Skin epidermis (tissue), 12 donors: ENCODE data around the gene ACOT9.

Source experiments
- H3K27ac ChIP-seq, 21 experiments: fragments of 200-600 bp; sonication (generic) in 11 of 21; one replicate each; pipeline ENCODE4 v1.5.0; 2020; ENCODE audit warnings: mild to moderate bottlenecking in 3 of 21, inconsistent platforms in 2 of 21, moderate library complexity in 2 of 21
- H3K4me3 ChIP-seq, 7 experiments: fragments of 200-600 bp; sonication (generic) in 2 of 7; one replicate each; pipeline ENCODE4 v1.5.0; 2020; ENCODE audit warnings: inconsistent platforms in 2 of 7, mild to moderate bottlenecking in 2 of 7, moderate library complexity in 1 of 7

Gene ACOT9

DNA sequence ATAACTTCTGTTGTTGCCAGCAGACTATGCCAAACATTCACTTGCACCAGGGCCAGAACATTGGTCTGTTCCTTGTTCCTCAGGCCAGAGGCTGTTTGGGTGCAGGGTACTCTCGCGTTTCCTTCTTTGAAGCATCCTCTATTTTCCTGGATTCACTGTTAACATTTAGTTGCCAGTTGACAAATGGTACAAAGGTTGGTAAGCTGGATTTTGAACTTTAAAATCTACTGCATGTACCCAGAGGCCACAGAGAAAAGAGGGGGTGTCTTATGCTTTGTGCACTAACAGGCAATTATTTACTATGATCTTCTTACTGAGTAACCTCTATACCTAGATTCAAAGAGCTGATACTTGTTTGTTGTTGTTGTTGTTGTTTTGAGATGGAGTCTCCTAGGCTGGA, 27.1 kb upstream of the ACOT9 start:
- H3K27ac ChIP-seq, result no peak overlapping the region
- no peak overlapping the region for H3K4me3 ChIP-seq

DNA sequence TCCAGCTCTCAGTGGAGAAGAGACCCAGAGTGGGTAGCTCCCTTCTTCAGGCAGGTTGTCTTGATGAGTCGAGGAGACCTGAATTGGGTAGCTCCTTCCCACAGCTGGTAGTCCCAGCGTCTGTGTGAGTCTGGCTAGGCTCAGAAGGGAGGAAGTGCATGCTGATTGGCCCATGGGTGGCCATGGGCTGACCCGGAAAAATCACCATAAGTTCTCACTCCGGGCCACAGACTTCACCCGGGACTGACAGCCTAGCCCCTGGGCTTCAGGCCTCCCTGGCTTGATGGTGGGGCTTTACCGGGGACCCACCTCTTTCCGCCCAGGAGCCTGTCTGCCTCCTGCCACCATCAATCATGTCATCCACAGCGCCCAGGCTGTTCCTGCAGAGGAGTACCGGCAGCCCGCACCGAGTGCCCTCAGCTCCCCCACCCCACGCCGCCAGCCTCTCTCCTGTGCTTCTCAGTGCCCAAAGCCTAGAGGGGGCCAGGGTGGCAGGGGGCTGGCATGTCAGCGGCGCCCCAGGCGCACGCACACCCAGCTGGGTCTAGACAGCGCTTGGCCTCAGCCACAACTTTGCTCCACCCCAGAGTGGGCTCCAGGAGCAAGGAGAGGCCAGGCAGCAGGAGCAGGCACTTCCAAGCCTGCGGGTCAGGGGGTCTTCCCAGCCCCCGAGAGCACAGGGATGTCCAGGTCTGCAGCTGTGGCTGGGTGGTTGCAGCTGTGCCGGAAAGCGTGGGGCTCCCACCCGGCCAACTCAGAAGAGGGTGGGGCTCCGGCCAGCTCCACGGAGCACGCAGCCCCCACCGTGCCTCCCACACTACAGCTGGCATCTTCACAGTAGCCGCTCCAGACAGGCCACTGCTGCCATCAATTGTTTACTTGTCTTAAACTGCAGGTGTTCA, 23.8 kb upstream of the ACOT9 start:
- peak overlapping the region in 3 of 7 experiments; percentile 12 to 27 (median 22) for H3K4me3 ChIP-seq
- H3K27ac ChIP-seq, result peak overlapping the region in 7 of 21 experiments; percentile 16 to 82 (median 40)

DNA sequence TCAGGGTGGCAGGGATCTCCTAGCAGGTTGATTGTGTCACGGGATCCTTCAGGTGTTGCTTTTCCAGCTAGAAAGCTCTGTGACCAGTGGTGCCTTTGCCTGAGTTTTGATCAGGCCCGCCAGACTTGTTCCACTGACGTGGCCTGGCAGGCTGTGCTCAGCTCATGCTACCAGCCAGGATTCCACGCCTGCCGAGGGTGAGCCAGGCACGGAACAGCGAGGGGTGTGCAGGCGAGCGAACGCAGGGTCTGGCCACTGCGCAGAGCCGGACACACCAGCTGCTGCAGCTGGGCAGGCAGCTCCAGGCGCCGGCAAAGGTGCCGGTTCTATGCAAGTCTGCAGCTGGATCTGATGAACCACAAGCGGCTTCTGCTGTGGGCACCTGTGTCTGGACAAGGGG, 22.8 kb upstream of the ACOT9 start:
- no peak overlapping the region for H3K27ac ChIP-seq
- H3K4me3 ChIP-seq, result no peak overlapping the region

DNA sequence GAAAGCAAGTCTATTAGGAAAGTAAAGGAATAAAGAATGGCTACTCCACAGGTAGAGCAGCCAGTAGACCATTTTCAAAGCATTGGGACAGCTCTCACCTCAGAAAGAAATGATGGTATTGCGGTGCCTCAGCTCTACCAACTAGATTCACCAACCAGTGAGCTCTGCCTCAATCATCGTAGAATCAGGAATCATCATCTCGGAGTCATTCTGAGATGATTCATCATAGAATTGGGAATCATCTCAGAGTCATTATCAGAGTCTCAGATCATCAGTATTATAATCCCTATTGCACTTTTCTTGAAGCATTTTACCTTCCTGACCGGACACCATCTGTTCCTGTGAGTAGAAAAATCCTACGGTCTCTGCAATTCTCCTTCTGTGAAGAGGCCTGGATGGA, 22.4 kb upstream of the ACOT9 start:
- Histone ChIP-seq H3K4me3 (no peak overlapping the region), H3K27ac (no peak overlapping the region)

DNA sequence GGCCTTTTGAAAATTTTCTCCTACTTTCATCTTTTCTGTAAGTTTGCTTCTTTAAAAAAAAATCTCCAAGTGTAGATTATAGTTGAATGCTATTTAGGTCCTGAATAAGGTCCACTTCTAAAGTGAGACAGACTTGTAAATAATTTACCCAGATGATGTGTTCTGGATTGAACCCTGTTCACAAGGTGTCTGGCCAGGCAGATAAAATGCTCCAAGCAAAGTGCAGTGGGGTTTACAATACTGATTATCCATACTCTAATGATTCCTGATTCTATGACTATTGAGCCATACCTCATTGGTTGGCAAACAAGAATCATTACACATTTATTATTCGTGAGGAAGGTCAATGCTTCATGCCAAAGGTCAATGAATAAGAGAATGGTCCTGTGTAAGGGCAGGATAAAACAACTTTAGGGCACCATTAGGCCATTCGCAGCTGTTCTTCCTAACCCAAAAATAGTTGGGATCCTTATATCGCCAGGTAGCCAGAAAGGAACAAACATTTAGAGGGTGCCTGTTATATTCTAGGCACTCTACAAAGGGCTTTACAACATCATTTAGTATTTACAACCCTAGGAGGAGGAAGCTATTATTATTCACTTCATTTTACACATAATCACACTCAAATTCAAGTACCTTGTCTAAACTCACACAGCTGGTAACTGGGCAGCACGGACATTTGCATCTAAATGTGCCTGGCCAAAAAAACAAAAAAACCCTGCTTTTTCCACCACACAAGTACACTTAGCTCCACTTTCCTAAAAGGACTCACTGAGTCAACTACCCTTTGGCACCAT, 21.3 kb upstream of the ACOT9 start:
- Histone ChIP-seq H3K27ac (no peak overlapping the region), H3K4me3 (no peak overlapping the region)

DNA sequence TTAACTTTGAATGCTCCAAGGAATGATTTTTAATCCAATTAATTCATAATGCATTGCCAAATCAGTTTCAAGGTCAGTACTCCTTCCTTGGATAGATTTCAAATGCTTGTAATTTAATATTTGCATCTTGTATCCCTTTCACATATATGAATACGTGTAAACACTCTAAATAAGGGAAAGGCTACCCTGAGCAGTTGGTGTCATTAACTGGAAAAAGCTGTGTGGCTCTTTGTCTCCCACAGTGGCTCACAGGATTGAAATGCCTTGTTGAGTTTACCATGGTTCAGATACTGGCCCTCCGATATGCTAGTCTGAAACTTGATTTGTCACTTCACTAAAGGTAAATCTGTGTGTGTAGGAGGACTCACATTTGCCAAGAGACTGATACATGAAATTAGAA, 16.7 kb upstream of the ACOT9 start:
- Histone ChIP-seq H3K27ac (no peak overlapping the region), H3K4me3 (no peak overlapping the region)

DNA sequence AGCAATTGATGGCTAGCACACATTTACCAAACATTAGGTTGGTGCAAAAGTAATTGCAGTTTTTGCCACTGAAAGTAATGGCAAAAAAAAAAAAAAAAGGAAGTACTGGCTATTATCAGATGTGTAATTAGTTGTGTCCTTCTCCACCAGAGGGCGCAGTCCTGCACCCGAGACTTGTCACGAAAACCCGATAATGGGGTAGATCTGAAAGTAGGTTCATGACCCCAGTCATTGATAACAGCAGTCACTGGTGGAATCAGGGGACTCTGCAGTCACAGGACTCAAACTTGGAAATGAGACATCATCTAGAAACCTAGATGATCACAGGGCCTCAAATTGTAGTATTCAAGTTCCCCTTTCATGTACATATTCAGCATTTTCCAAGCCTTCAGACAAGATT, 13.1 kb upstream of the ACOT9 start:
- Histone ChIP-seq H3K27ac (no peak overlapping the region), H3K4me3 (no peak overlapping the region)

DNA sequence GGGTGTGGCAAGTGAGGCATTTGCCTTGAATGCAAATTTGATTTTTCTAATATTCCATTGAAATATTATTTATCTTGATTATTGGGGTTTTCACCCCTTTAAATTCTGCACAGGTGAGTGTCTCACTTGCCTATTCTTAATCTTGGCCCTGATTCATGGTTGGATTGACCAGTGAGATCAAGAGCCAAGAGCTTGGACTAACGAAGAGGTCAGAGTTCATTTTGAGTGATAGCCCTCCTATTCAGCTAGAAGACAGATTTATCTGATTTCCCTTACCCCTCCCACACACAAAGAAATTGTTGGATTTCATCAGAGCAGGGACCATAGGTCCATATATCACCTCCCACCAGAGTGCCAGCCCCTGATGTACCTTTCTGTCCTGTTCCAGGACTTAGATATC, 11.6 kb upstream of the ACOT9 start:
- H3K27ac ChIP-seq, result no peak overlapping the region
- no peak overlapping the region for H3K4me3 ChIP-seq

DNA sequence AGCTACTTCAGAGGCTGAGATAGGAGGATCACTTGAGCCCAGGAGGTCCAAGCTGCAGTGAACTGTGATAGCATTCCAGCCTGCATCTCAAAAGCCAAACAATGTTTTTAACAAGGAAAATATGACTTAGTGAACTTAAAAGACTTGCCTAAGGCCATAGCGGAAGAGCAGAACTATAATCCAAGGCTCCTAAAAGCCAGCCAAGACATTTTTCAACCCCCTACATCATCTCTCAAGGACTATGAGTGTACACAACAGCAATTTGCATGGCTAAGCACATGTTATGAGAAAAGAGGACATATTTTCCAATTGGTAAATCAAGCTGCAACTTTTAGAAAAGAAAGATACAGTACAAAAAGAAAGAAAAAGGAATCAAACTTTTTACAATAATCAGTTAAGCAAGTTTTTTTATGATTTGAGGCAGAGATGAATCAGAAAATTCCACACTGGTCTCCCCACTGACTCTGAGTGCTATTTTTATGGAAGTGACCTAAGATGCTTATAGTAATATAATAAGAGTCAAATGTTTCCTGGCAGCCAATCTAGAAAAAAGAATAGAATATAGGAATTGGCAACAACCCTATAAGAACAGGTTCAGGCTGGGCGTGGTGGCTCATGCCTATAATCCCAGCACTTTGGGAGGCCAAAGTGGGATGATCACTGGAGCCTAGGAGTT, 9.8 kb upstream of the ACOT9 start:
- Histone ChIP-seq H3K4me3 (no peak overlapping the region), H3K27ac (no peak overlapping the region)

DNA sequence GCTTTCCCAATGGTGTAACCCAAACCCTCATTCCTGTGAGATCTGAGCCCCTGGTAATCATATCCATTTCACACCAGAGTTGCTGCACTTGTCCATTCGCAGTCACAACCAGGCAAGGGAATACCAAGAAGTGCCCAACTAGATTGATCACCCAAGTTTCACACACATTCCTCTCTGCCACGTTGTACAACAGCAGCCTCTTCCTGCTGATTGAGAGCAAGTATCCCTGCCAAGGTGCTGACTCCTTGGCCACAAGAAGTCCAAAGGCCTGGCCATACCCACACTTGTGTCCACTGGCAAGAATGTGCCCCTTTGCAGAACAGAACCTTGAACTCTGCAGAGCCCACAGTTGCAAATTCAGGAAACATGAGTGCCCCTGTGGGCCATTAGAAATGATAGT, 6.5 kb upstream of the ACOT9 start:
- H3K27ac ChIP-seq, result no peak overlapping the region
- H3K4me3 ChIP-seq, result no peak overlapping the region

DNA sequence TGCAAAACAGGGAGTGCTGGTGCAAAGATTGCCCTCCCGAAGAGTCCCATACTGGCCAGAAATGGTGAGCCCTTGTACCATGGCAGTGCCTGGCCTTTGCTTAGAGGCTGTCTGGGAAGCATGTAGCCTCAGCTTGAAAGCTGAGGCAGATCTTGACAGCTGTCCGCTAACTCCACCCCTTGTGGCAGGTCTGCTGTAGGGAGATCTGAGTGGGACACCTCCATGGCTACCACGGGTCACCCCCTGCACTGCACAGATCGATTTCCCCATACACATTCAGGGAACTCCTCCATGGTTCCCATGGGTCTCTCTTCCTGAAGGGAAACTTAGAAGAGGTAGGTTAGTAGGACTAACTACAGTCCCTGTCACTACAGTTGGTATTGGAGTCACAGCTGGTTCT, 6.1 kb upstream of the ACOT9 start:
- Histone ChIP-seq H3K4me3 (no peak overlapping the region), H3K27ac (no peak overlapping the region)

DNA sequence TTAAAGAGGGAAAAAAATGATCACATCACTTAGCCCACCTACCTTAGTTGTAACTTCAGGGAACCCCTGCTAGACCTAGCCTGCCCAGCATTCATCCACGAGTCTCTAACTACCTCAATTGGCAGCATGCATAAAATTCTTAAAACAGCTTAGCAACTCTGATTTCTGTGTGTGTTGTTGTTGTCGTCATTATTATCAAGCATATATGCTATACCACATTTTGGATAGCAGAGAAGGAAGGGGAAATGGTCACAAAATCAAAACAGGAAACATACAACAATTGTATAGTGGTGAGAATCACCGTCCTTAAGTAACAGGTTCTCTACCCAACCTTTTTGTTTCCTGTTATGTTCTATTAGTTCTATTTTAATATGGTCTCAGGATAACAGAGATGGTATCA, 2.7 kb upstream of the ACOT9 start:
- no peak overlapping the region for H3K4me3 ChIP-seq
- no peak overlapping the region for H3K27ac ChIP-seq

DNA sequence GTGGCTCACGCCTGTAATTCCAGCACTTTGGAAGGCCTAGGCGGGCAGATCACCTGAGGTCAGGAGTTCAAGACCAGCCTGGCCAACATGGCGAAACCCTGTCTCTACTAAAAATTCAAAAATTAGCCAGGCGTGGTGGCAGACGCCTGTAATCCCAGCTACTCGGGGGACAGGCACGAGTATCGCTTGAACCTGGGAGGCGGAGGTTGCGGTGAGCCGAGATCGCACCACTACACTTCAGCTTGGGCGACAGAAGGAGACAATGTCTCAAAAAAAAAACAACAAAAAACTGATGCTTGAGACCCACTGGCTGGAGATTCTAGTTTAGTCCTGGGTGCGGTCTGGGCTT, 521 bp upstream of the ACOT9 start:
- peak overlapping the region; percentile 53 to 73 (median 62) for H3K4me3 ChIP-seq
- H3K27ac ChIP-seq, result peak overlapping the region in 18 of 21 experiments; percentile 25 to 93 (median 86)

DNA sequence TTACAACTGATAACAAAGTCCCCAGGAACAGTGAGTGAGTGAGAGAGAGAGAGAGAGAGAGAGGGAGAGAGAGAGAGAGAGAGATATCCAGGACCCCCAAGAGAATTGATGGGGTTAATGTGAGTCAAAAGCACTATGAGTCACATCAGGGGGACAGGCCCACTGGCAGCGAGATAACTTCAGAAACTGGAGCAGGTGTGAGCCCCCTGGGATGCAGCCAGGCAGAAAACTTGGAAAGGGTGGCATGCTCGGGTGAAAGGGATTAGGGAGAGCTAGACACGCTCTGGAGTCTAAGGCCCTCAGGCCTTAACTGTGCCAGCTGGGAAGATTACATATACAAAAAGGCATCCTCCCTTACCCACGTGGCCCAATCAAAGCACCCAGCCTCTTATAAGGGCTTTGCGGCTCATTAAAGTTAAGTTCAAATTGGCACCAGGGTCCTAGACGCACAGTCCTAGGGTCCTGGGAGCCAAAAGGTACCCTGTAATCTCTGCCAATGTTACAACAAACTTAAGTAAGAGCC, 841 bp downstream of the ACOT9 start:
- Histone ChIP-seq H3K4me3 (peak overlapping the region; percentile 53 to 73 (median 62)), H3K27ac (peak overlapping the region in 20 of 21 experiments; percentile 68 to 93 (median 88))

DNA sequence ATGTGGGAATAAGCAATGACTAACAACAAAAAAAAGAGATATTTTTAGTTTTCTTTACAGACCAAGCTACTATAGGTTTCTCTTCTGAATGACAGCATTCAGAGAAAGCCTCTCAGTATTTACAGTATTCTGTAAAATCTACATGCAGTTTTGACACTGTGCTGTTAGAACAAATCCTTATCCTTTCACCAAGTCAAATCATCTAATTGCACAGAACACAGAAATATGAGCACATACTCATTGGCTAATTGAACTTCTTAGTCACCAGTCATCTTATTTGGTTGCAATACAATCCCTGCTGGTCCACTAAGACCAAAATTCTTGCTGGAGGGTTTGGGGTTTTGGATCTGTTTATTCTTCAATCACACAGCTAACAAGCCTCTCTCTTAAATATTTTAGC, 5.7 kb downstream of the ACOT9 start:
- H3K4me3 ChIP-seq, result no peak overlapping the region

DNA sequence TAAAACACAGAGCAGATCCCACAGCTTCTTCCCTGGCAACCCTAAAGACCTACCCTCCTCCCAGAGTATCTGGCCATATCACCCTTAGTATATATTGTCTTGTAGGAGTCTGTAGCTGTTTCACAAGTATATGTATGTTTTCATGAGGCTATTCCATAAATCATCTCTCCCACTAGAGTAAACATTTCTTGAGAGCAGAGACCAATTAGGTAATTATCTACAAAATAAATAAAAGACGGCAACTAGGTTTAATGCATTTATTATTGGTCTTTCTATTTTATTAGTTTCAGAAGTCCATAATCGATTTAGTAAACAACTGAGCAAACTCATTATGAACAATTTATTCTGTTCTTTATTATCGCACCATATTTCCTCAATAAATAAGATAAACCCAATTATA, 7.0 kb downstream of the ACOT9 start:
- no peak overlapping the region for H3K27ac ChIP-seq
- H3K4me3 ChIP-seq, result no peak overlapping the region

More for the DNA sequence above, 5.7 kb downstream of the ACOT9 start:
- no peak overlapping the region for H3K27ac ChIP-seq

DNA sequence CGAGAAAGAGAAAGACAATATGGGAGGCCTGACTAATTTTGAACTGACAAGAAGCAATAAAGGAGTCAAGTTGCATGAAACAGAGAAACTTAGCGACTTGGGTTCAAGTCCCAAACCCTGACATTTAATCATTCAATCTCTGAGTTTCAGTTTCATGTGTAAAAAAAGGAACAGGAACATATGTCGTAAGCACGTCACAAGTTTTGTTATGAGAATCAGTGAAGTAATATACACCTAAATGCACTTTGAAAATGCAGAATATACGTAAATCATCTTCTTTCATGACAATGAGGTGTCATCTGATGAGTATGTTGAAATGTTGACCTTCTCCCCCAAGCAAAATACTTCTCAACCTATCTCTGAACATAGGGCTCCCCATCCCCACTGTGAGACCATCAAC, 10.4 kb downstream of the ACOT9 start:
- H3K27ac ChIP-seq, result peak overlapping the region in 1 of 21 experiments; percentile 16
- no peak overlapping the region for H3K4me3 ChIP-seq

DNA sequence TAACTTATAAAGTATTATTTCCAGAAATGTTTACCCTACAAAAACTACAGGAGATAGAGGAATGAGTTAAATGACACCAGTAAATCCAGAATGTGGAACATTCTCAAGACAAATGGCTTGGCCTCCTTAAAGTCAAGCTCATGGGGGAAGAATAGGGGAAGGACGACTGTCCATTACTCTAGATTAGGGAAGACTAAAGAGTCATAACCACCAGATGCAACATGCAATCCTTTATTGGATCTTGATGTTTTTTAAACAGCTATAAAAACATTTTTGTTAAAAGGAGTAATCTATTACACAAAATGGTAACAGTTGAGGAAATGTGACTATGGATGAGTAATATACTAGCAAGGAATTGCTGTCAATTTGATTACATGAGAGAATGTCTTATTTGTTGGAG, 11.1 kb downstream of the ACOT9 start:
- no peak overlapping the region for H3K4me3 ChIP-seq
- H3K27ac ChIP-seq, result no peak overlapping the region

DNA sequence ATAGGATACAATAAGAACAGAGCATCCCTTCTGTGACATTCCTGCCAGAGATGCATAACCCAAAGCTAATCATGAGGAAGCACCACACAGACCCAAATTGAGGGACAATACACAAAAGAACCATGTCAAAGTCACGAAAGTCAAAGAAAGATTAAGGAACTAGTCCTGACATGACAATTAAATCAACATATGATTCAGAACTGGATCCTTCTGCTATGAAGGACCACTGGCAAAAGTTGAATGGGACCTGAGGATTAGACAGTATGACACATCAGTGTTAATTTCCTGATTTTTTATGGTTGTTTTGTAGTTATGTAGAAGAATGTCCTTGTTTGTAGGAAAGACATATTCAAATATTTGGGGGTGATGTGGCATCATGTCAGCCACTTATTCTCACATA, 13.9 kb downstream of the ACOT9 start:
- H3K27ac ChIP-seq, result no peak overlapping the region

DNA sequence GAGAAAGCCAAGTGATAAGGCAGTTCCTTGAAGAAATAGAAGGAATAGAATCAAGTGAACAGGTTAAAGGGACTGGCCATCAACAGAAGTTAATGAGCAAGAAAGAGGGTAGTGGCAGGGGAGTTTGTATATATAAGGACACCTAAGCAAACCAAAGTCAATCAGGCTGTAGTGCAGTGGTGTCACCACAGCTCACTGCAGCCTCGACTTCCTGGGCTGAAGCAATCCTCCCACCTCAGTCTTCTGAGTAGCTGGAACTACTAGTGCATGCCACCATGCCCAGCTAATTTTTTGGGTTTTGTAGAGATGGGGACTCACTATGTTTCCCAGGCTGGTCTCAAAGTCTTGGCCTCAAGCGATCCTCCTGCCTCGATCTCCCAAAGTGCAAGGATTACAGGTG, 15.9 kb downstream of the ACOT9 start:
- Histone ChIP-seq H3K4me3 (no peak overlapping the region), H3K27ac (no peak overlapping the region)

More for the DNA sequence above, 13.9 kb downstream of the ACOT9 start:
- no peak overlapping the region for H3K4me3 ChIP-seq
